Right lobe of liver (tissue), 4 donors: ENCODE measurements around the gene NAV1.

ENCODE experiments used
- CTCF ChIP-seq, 4 donors: fragments of 200-600 bp in 3 of 4; fragments of 450-650 bp in 1 of 4; IDR thresholded peaks; one replicate each; pipeline versions ENCODE4 v1.5.1 to v1.8.0; 2016 to 2022; ENCODE audit warnings: antibody characterized with exemption in 4 of 4, mild to moderate bottlenecking in 2 of 4
- POLR2A ChIP-seq: fragments of 450-650 bp; IDR thresholded peaks from one replicate; pipeline ENCODE4 v1.6.1; 2017; ENCODE audit warnings: antibody characterized with exemption, mild to moderate bottlenecking
- donor health status: DM: no; HTN: no; CAD: no.
- donor health status: DM: no; HTN: no; CAD: no.
- donor health status: DM: no; HTN: yes; CAD: no.

GRCh38 chr1:201553496-201554189, 14.7 kb downstream of the NAV1 start:
- no peak for TF ChIP-seq CTCF (IDR thresholded peaks at IDR 0.05)
- no peak for TF ChIP-seq POLR2A
